ENCODE results near the gene TEX11.

TEX11 gene

GRCh38 chrX:70494441-70494840, 414.1 kb downstream of the TEX11 start:
- DNase-seq (ENCODE audit: low spot score), result no peak

- no peak for DNase-seq (ENCODE audit: low spot score)
Measured at GRCh38 chrX:70488856-70489255, 419.7 kb downstream of the TEX11 start.

GRCh38 chrX:70485466-70485865, 423.0 kb downstream of the TEX11 start:
- no peak for DNase-seq (ENCODE audit: low spot score)

GRCh38 chrX:70482300-70482699, 426.2 kb downstream of the TEX11 start:
- DNase-seq (ENCODE audit: low spot score), result no peak

GRCh38 chrX:70481471-70482270, 426.8 kb downstream of the TEX11 start:
- DNase-seq (ENCODE audit: low spot score), result no peak

GRCh38 chrX:70480660-70481018, 427.9 kb downstream of the TEX11 start:
- peak; percentile 27 for DNase-seq (ENCODE audit: low spot score)

- no peak for DNase-seq (ENCODE audit: low spot score)
Measured at GRCh38 chrX:70479922-70480659, 428.4 kb downstream of the TEX11 start.

GRCh38 chrX:70479247-70479921, 429.1 kb downstream of the TEX11 start:
- peak; percentile 29 for DNase-seq (ENCODE audit: low spot score)

Measured in hepatic stellate cell (primary cell).